ENCODE results near the gene NDUFS5.
"Not testable (repeated sequence)": the region's sequence is repeated elsewhere in the genome, so short reads cannot be mapped to it uniquely, and the experiment has no call there.

NDUFS5 gene

GRCh38 chr1:39065542-39065941 is 39.4 kb downstream of the NDUFS5 start:
- DNase-seq = no peak

- DNase-seq = not testable (repeated sequence)
These were observed 42.1 kb downstream of the NDUFS5 start for GRCh38 chr1:39068227-39068626.

DNA sequence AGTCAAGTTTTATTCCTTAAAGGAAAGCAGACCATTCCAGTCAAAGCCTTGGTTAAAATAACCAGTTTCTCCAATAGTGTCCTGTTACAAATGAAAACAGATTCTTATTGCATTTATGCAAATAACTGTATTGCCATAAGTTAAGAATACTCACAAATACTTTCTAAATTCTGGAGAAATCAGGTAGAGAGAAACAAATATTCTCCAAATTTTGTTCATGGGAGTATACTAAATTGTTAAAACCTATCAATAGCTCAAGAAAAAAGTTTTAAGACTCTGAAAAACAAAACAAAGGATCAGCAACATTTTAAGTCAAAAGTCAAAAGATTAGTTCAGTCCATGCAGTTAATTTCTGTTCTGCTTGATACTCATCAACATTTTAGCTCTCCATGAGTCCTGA is 45.4 kb downstream of the NDUFS5 start:
- DNase-seq = not testable (repeated sequence)

- DNase-seq = no peak
These were observed 50.1 kb downstream of the NDUFS5 start for GRCh38 chr1:39076127-39076798.

DNA sequence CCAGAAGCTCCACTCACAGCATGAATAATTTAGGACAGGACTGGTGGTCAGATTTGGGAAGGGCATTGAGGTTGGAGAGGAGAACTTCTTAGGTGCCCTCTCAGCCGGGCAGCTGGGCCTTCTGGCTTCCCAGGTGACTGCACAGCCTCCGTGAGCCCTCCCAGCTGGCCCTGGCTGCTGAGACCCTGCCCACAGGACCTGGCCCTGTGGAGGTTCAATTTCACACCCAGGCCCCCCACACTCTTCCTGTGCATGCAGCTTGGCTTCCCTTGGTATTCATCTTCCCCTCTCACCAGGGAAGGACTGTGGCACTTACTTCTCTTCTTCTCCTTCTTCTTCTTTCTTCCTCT is 50.6 kb downstream of the NDUFS5 start:
- DNase-seq = no peak

- DNase-seq = no peak
These were observed 54.2 kb downstream of the NDUFS5 start for GRCh38 chr1:39080269-39080826.

GRCh38 chr1:39080831-39081270 is 54.7 kb downstream of the NDUFS5 start:
- DNase-seq = peak in 1 of 2 experiments; percentile 30

GRCh38 chr1:39081271-39082009 is 55.3 kb downstream of the NDUFS5 start:
- DNase-seq = peak in 1 of 2 experiments; percentile 79

GRCh38 chr1:39082010-39082799 is 56.1 kb downstream of the NDUFS5 start:
- DNase-seq = no peak

DNA sequence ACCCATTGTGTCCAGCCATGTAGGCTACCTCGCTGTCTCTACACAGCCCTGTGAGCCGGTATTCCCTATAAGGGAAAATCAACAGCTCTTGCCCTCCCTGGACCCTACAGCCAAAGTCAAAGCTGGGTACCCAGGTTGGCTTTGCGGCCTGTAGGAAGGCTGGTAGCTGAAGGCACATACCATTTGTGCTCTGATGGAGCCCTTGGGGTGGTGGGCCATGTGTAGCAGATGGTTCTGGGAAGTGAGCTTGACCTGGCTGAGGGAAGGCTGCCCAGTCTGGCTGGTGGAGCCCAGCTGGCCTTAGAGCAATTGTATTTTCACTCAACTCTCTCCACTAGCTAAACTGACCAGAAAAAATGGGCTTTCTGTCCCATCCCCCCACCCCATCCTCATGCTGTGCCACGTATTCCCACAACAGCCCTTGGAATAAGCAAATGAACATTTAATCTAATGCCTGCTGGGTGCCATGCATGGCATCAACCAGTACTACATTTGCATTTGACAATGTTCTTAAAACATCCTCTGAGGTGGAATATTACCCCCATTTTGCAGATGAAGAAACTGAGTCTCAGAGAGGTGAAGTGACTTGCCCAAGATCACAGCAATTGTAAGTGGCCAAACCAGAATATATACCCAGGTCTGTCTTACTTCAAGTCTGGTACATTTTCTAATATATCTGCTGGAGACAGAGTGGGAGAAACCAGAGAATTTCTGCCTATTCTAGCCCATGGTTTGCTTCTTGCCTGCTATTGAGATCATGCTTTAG is 56.8 kb downstream of the NDUFS5 start:
- no peak for DNase-seq

DNA sequence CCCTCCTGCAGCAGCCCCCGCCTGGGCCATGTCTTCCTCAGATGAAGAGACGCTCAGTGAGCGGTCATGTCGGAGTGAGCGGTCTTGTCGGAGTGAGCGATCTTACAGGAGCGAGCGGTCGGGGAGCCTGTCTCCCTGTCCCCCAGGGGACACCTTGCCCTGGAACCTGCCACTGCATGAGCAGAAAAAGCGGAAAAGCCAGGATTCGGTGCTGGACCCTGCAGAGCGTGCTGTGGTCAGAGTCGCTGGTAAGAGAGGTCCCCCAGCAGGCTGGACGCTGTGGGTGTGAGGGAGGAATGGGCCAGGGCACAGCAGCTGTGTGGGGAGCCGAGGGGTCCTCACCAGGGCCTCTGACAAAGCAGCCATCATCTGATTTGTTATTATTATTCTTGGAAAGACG is 58.0 kb downstream of the NDUFS5 start:
- DNase-seq = no peak

Data from NCI-H526 (cell line).